Measurements from ENCODE around the gene BMP8A.

- TF ChIP-seq CTCF (IDR thresholded peaks at IDR 0.05) (no peak), POLR2A (IDR thresholded peaks at IDR 0.05) (no peak)
Measured at GRCh38 chr1:39563669-39564068, 72.2 kb downstream of the BMP8A start.

Measured in Peyer's patch (tissue), 4 donors.